Fibroblast of lung (primary cell): ENCODE data around the gene AGAP1. TPM values are rescaled to one million over a fixed set of nuclear protein-coding genes. Genes with fewer than 3 reads are reported as not detected.
A peak's percentile ranks its signal among the peaks of the same experiment; 100 is the strongest.

Source experiments
- DNase-seq, 2 donors: peaks; one replicate each; pipeline versions ENCODE4 v3.0.0 to v3.0.0-alpha.2; 2010; ENCODE audit warnings: low read depth in 2 of 2
- H2AFZ ChIP-seq: 2 replicates; pipeline ENCODE4 v1.5.1; 2012; ENCODE audit warnings: low read length, control low read depth, inconsistent platforms
- H3K27ac ChIP-seq: 2 replicates; pipeline ENCODE4 v1.5.1; 2011; ENCODE audit warnings: low read length, control low read depth; ENCODE audit not compliant: insufficient read depth
- H3K27me3 ChIP-seq: 2 replicates; pipeline ENCODE4 v1.5.1; 2011; ENCODE audit warnings: mild to moderate bottlenecking, low read length; ENCODE audit not compliant: control insufficient read depth, insufficient read depth
- H3K36me3 ChIP-seq: 2 replicates; pipeline ENCODE4 v1.5.1; 2011; ENCODE audit warnings: low read length; ENCODE audit not compliant: control insufficient read depth, insufficient read depth
- H3K4me1 ChIP-seq: 2 replicates; pipeline ENCODE4 v1.5.1; 2011; ENCODE audit warnings: low read length; ENCODE audit not compliant: control insufficient read depth, insufficient read depth; ENCODE audit errors: extremely low read depth
- H3K4me2 ChIP-seq: 2 replicates; pipeline ENCODE4 v1.5.1; 2011; ENCODE audit warnings: low read length, control low read depth; ENCODE audit not compliant: insufficient read depth; ENCODE audit errors: extremely low read depth
- H3K4me3 ChIP-seq, 4 experiments: fragments of 200-600 bp in 1 of 4; sonication (generic) in 1 of 4; replicated peaks in 1 of 4; 2 replicates each; pipeline ENCODE4 v1.5.1; 2011 to 2016; ENCODE audit warnings: low read length in 4 of 4, low read depth in 3 of 4, mild to moderate bottlenecking in 3 of 4, control low read depth in 2 of 4, inconsistent platforms in 1 of 4, mixed read lengths in 1 of 4; ENCODE audit not compliant: insufficient read depth in 1 of 4; ENCODE audit errors: control extremely low read depth in 1 of 4
- H3K79me2 ChIP-seq: 2 replicates; pipeline ENCODE4 v1.5.1; 2012; ENCODE audit warnings: mild to moderate bottlenecking, low read length, inconsistent platforms; ENCODE audit not compliant: control insufficient read depth, insufficient read depth
- H3K9ac ChIP-seq: 2 replicates; pipeline ENCODE4 v1.5.1; 2011; ENCODE audit warnings: mild to moderate bottlenecking, low read length, control low read depth; ENCODE audit not compliant: insufficient read depth
- H3K9me3 ChIP-seq: 2 replicates; pipeline ENCODE4 v1.5.1; 2012; ENCODE audit warnings: low read depth, low read length; ENCODE audit not compliant: control insufficient read depth, insufficient read depth
- H4K20me1 ChIP-seq: 2 replicates; pipeline ENCODE4 v1.5.1; 2011; ENCODE audit warnings: low read length; ENCODE audit not compliant: control insufficient read depth, insufficient read depth; ENCODE audit errors: extremely low read depth
- CTCF ChIP-seq, 2 donors: IDR thresholded peaks in 1 of 2; conservative IDR thresholded peaks in 1 of 2; 1 replicate in 1 of 2; 2 replicates in 1 of 2; pipeline ENCODE4 v1.5.1; 2011 to 2012; ENCODE audit warnings: low read length in 2 of 2, control low read depth in 1 of 2, inconsistent platforms in 1 of 2, low read depth in 1 of 2, mild to moderate bottlenecking in 1 of 2
- EZH2 ChIP-seq: IDR thresholded peaks from 2 replicates; pipeline ENCODE4 v1.5.1; 2012; ENCODE audit warnings: low read length, control low read depth, mild to moderate bottlenecking; ENCODE audit errors: missing control alignments
- polyA plus RNA-seq, 2 donors: library from polyadenylated mRNA; depleted of rRNA in 1 of 2; stranded (reverse) in 1 of 2; unstranded in 1 of 2; fragments of >200 nt; gene quantifications; 2 replicates each; pipeline ENCODE4 v1.2.1, GENCODE V29; 2011 to 2012; ENCODE audit warnings: missing spikeins in 1 of 2
- total RNA-seq: library from RNA; depleted of rRNA; stranded (reverse); fragments of >200 nt; gene quantifications from 2 replicates; pipeline ENCODE4 v1.2.1, GENCODE V29; 2014

Gene AGAP1
- total and polyA plus RNA-seq, 2 donors (not counting 1 experiment from before 2014, with no cell fraction given), result 10.6 to 14.0 TPM

- Histone ChIP-seq H3K9me3 (no peaks in the 10 kb centered on the region), H3K4me2 (no peak overlapping the region), H4K20me1 (no peaks in the 10 kb centered on the region), H3K9ac (no peak overlapping the region), H3K36me3 (no peaks in the 10 kb centered on the region), H3K4me3 (no peak overlapping the region), H3K27ac (no peak overlapping the region), H3K79me2 (no peaks in the 10 kb centered on the region), H3K27me3 (no peaks in the 10 kb centered on the region), H2AFZ (no peak overlapping the region), H3K4me1 (no peaks in the 10 kb centered on the region)
- peak in 1 of 2 donors; percentile 12 for DNase-seq
- TF ChIP-seq CTCF (conservative IDR thresholded peaks at IDR 0.05 in 1 of 2, IDR thresholded peaks at IDR 0.05 in 1 of 2; ENCODE audit: low read depth in 1 of 2, low read length in 2 of 2) (no peak), EZH2 (no peak)
Measured at GRCh38 chr2:235900631-235901030, 406.8 kb downstream of the AGAP1 start.

- H3K4me3 ChIP-seq, result no peak overlapping the region
- H3K79me2 ChIP-seq, result no peaks in the 10 kb centered on the region
Measured at GRCh38 chr2:235901243-235901642, 407.4 kb downstream of the AGAP1 start.

GRCh38 chr2:235903782-235904584 lies 410.1 kb downstream of the AGAP1 start:
- Histone ChIP-seq H3K27ac (no peak overlapping the region), H3K4me1 (no peaks in the 10 kb centered on the region), H3K4me3 (no peak overlapping the region), H3K9me3 (no peaks in the 10 kb centered on the region), H3K9ac (no peak overlapping the region), H4K20me1 (no peaks in the 10 kb centered on the region), H3K79me2 (no peaks in the 10 kb centered on the region), H3K4me2 (no peak overlapping the region), H3K27me3 (no peaks in the 10 kb centered on the region), H2AFZ (no peak overlapping the region), H3K36me3 (no peaks in the 10 kb centered on the region)
- no peak for TF ChIP-seq EZH2
- no peak for TF ChIP-seq CTCF (conservative IDR thresholded peaks at IDR 0.05 in 1 of 2, IDR thresholded peaks at IDR 0.05 in 1 of 2; ENCODE audit: low read depth in 1 of 2, low read length in 2 of 2)
- DNase-seq, result no peak

More at GRCh38 chr2:235901243-235901642, 407.4 kb downstream of the AGAP1 start:
- H3K9ac ChIP-seq, result no peak overlapping the region
- no peak overlapping the region for H2AFZ ChIP-seq
- no peaks in the 10 kb centered on the region for H3K36me3 ChIP-seq
- H3K27ac ChIP-seq, result no peak overlapping the region
- H3K4me2 ChIP-seq, result no peak overlapping the region
- no peak for TF ChIP-seq EZH2
- TF ChIP-seq CTCF (conservative IDR thresholded peaks at IDR 0.05 in 1 of 2, IDR thresholded peaks at IDR 0.05 in 1 of 2; ENCODE audit: low read depth in 1 of 2, low read length in 2 of 2), result no peak
- no peak for DNase-seq
- H3K9me3 ChIP-seq, result no peaks in the 10 kb centered on the region
- H3K27me3 ChIP-seq, result no peaks in the 10 kb centered on the region
- no peaks in the 10 kb centered on the region for H4K20me1 ChIP-seq
- no peaks in the 10 kb centered on the region for H3K4me1 ChIP-seq
